PC-3 (cell line): Measurements from ENCODE around the gene APCDD1. TPM values are rescaled to one million over a fixed set of nuclear protein-coding genes. Genes with fewer than 3 reads are reported as not detected.

Experiments used
- ATAC-seq: fragments of 200-7000 bp; cut with Tn5 transposase; 2 replicates; pipeline ENCODE4 v1.9.1; 2020; ENCODE audit warnings: mild to moderate bottlenecking, moderate library complexity
- BruUV-seq: library from RNA; stranded (reverse); fragments of 400-500 nt; replicated peaks from 2 replicates; lab custom pipeline; 2021; lab: Mats Ljungman, UMichigan
- CTCF ChIA-PET: fragments of 300-600 bp; sonication (Branson Sonifier 250); formaldehyde crosslinking; loops from one replicate; lab custom pipeline; 2022; ENCODE audit warnings: antibody characterized with exemption; lab: Charles Lee
- POLR2A ChIA-PET: fragments of 300-600 bp; sonication (Branson Sonifier 250); formaldehyde crosslinking; loops from one replicate; lab custom pipeline; 2022; ENCODE audit warnings: antibody characterized with exemption; ENCODE audit not compliant: unreplicated experiment; lab: Charles Lee
- DNase-seq: peaks from one replicate; pipeline ENCODE4 v3.0.0-alpha.2; 2015
- H2AFZ ChIP-seq: fragments of 300-600 bp; sonication (generic); 2 replicates; pipeline ENCODE4 v1.6.0; 2016; ENCODE audit warnings: antibody characterized with exemption, low read length
- H3F3A ChIP-seq: fragments of 300-600 bp; sonication (generic); one replicate; pipeline ENCODE4 v1.6.0; 2017; ENCODE audit warnings: antibody characterized with exemption, low read length, control low read depth, mild to moderate bottlenecking; ENCODE audit not compliant: unreplicated experiment
- H3K27ac ChIP-seq: fragments of 300-600 bp; sonication (generic); 2 replicates; pipeline ENCODE4 v1.5.1; 2016; ENCODE audit warnings: mild to moderate bottlenecking, low read length
- H3K27me3 ChIP-seq: fragments of 300-600 bp; sonication (generic); 2 replicates; pipeline ENCODE4 v1.6.1; 2016; ENCODE audit warnings: low read length, mixed read lengths
- H3K36me3 ChIP-seq: fragments of 300-600 bp; sonication (generic); 2 replicates; pipeline ENCODE4 v1.6.1; 2016; ENCODE audit warnings: low read depth, mixed run types, low read length, mixed read lengths
- H3K4me1 ChIP-seq: fragments of 300-600 bp; sonication (generic); 2 replicates; pipeline ENCODE4 v1.5.1; 2016; ENCODE audit warnings: low read length; ENCODE audit not compliant: insufficient read depth
- H3K4me2 ChIP-seq: fragments of 300-600 bp; sonication (generic); 2 replicates; pipeline ENCODE4 v1.6.0; 2016; ENCODE audit warnings: low read length
- H3K4me3 ChIP-seq: fragments of 300-600 bp; sonication (generic); 2 replicates; pipeline ENCODE4 v1.5.1; 2016; ENCODE audit warnings: mild to moderate bottlenecking, low read length, mixed read lengths
- H3K79me2 ChIP-seq: fragments of 300-600 bp; sonication (generic); 2 replicates; pipeline ENCODE4 v1.6.1; 2017; ENCODE audit warnings: low read length, mixed read lengths
- H3K9ac ChIP-seq: fragments of 300-600 bp; sonication (generic); 2 replicates; pipeline ENCODE4 v1.6.0; 2016; ENCODE audit warnings: mild to moderate bottlenecking, low read length
- H3K9me2 ChIP-seq: fragments of 300-600 bp; sonication (generic); replicated peaks from 2 replicates; pipeline ENCODE4 v1.6.1; 2016; ENCODE audit warnings: mixed run types, low read length, mixed read lengths
- H3K9me3 ChIP-seq: fragments of 300-600 bp; sonication (generic); 2 replicates; pipeline ENCODE4 v1.6.1; 2016; ENCODE audit warnings: low read length, mixed read lengths
- H4K20me1 ChIP-seq: fragments of 300-600 bp; sonication (generic); 2 replicates; pipeline ENCODE4 v1.6.1; 2016; ENCODE audit warnings: low read length, mixed read lengths
- CTCF ChIP-seq: fragments of 300-600 bp; sonication (generic); conservative IDR thresholded peaks from 2 replicates; pipeline ENCODE4 v1.5.1; 2017; ENCODE audit warnings: antibody characterized with exemption, low read depth, mild to moderate bottlenecking, low read length
- EZH2 ChIP-seq: fragments of 300-600 bp; sonication (generic); IDR thresholded peaks from one replicate; pipeline ENCODE4 v1.6.1; 2017; ENCODE audit warnings: antibody characterized with exemption, mild to moderate bottlenecking, low read length; ENCODE audit not compliant: unreplicated experiment
- EZH2phosphoT487 ChIP-seq: fragments of 300-600 bp; sonication (generic); IDR thresholded peaks from 2 replicates; pipeline ENCODE4 v1.6.1; 2018; ENCODE audit warnings: mild to moderate bottlenecking, antibody characterized with exemption, low read length, borderline replicate concordance
- intact Hi-C: fragments of 100-400 bp; cut with micrococcal nuclease; formaldehyde crosslinking; loops from 2 replicates; pipeline ENCODE4 v1.9.0; 2023
- total RNA-seq: library from RNA; depleted of rRNA; stranded (reverse); fragments of >200 nt; gene quantifications from 2 replicates; pipeline ENCODE4 v1.2.3, GENCODE V29; 2014

APCDD1 gene
- total RNA-seq, 1 experiment from 2014 or later, result not detected

- H3K4me3 ChIP-seq, result no peak overlapping the region
- BruUV-seq, result no TSS peak
- no peak overlapping the region for H2AFZ ChIP-seq
- H4K20me1 ChIP-seq, result no peaks in the 10 kb centered on the region
- no peaks in the 10 kb centered on the region for H3K36me3 ChIP-seq
- no peak for DNase-seq
- peaks cover 98% of the 10 kb centered on the region for H3K27me3 ChIP-seq
- CTCF ChIA-PET, result no interaction called here
- POLR2A ChIA-PET, result no interaction called here
- H3K27ac ChIP-seq, result no peak overlapping the region
- H3K9me2 ChIP-seq, result no peaks in the 10 kb centered on the region
- H3K4me1 ChIP-seq, result no peaks in the 10 kb centered on the region
- H3K79me2 ChIP-seq, result no peaks in the 10 kb centered on the region
- H3F3A ChIP-seq, result no peaks in the 10 kb centered on the region
- no peak overlapping the region for H3K4me2 ChIP-seq
- intact Hi-C loops, result no loop called here
- no peak overlapping the region for H3K9ac ChIP-seq
- TF ChIP-seq EZH2phosphoT487 (no peak), CTCF (no peak), EZH2 (no peak)
- no peaks in the 10 kb centered on the region for H3K9me3 ChIP-seq
- no peak for ATAC-seq
Observed at GRCh38 chr18:10476338-10476791, 21.9 kb downstream of the APCDD1 start.

GRCh38 chr18:10477121-10477862 lies 22.9 kb downstream of the APCDD1 start:
- no peaks in the 10 kb centered on the region for H3K79me2 ChIP-seq

More at GRCh38 chr18:10477121-10477862, 22.9 kb downstream of the APCDD1 start:
- Histone ChIP-seq H3K27ac (no peak overlapping the region), H3K9ac (no peak overlapping the region), H3K4me2 (no peak overlapping the region), H3K4me3 (no peak overlapping the region), H2AFZ (no peak overlapping the region), H3K36me3 (no peaks in the 10 kb centered on the region), H3F3A (no peaks in the 10 kb centered on the region), H3K9me3 (no peaks in the 10 kb centered on the region), H4K20me1 (no peaks in the 10 kb centered on the region), H3K27me3 (peaks cover 98% of the 10 kb centered on the region), H3K9me2 (no peaks in the 10 kb centered on the region), H3K4me1 (no peaks in the 10 kb centered on the region)
- BruUV-seq, result no TSS peak
- DNase-seq, result no peak
- intact Hi-C loops, result no loop called here
- CTCF ChIA-PET, result no interaction called here
- POLR2A ChIA-PET, result no interaction called here
- TF ChIP-seq EZH2phosphoT487, result no peak
- no peak for TF ChIP-seq EZH2
- no peak for TF ChIP-seq CTCF
- ATAC-seq, result no peak
